Liver (tissue), 9 donors: Measurements from ENCODE around the gene ERICH6. TPM values are rescaled to one million over a fixed set of nuclear protein-coding genes. Genes with fewer than 3 reads are reported as not detected.

ENCODE experiments used
- DNase-seq: peaks from one replicate; pipeline ENCODE4 v3.0.0-alpha.2; 2017; ENCODE audit warnings: low spot score
- H3K27ac ChIP-seq, 2 donors: one replicate each; pipeline ENCODE4 v1.7.0; 2013; ENCODE audit warnings: inconsistent platforms in 2 of 2, low read length in 2 of 2, control low read depth in 1 of 2, low read depth in 1 of 2, mild to moderate bottlenecking in 1 of 2
- H3K27me3 ChIP-seq, 4 donors: one replicate each; pipeline versions ENCODE4 v1.6.1 to v1.7.0; 2013; ENCODE audit warnings: low read length in 3 of 4, inconsistent platforms in 1 of 4, mild to moderate bottlenecking in 1 of 4, moderate library complexity in 1 of 4; ENCODE audit not compliant: control insufficient read depth in 4 of 4, insufficient read depth in 4 of 4
- H3K36me3 ChIP-seq, 4 donors: one replicate each; pipeline versions ENCODE4 v1.6.1 to v1.7.0; 2013; ENCODE audit warnings: low read length in 3 of 4, mild to moderate bottlenecking in 3 of 4, low read depth in 1 of 4, moderate library complexity in 1 of 4; ENCODE audit not compliant: control insufficient read depth in 4 of 4, insufficient read depth in 3 of 4
- H3K4me1 ChIP-seq, 4 donors: one replicate each; pipeline versions ENCODE4 v1.6.1 to v1.7.0; 2013; ENCODE audit warnings: low read length in 3 of 4, mild to moderate bottlenecking in 3 of 4, moderate library complexity in 1 of 4; ENCODE audit not compliant: control insufficient read depth in 4 of 4, insufficient read depth in 4 of 4
- H3K4me3 ChIP-seq, 3 donors: one replicate each; pipeline versions ENCODE4 v1.6.1 to v1.7.0; 2013; ENCODE audit warnings: low read length in 3 of 3, control low read depth in 1 of 3, low read depth in 1 of 3, mild to moderate bottlenecking in 1 of 3
- H3K9ac ChIP-seq, 2 donors: one replicate each; pipeline ENCODE4 v1.7.0; 2013; ENCODE audit warnings: low read length in 2 of 2, mild to moderate bottlenecking in 2 of 2, moderate library complexity in 2 of 2, control low read depth in 1 of 2, low read depth in 1 of 2
- H3K9me3 ChIP-seq, 4 donors: one replicate each; pipeline versions ENCODE4 v1.6.1 to v1.7.0; 2013; ENCODE audit warnings: low read length in 3 of 4; ENCODE audit not compliant: control insufficient read depth in 4 of 4
- EGR1 ChIP-seq, 2 donors: IDR thresholded peaks; 2 replicates each; pipeline ENCODE4 v1.6.1; 2016 to 2018; ENCODE audit warnings: antibody characterized with exemption in 2 of 2, low read depth in 2 of 2
- FOXA1 ChIP-seq: IDR thresholded peaks from 2 replicates; pipeline ENCODE4 v1.6.1; 2016; ENCODE audit warnings: antibody characterized with exemption
- FOXA2 ChIP-seq: IDR thresholded peaks from 2 replicates; pipeline ENCODE4 v1.6.1; 2016; ENCODE audit warnings: antibody characterized with exemption
- GABPA ChIP-seq, 2 donors: IDR thresholded peaks in 1 of 2; conservative IDR thresholded peaks in 1 of 2; 2 replicates each; pipeline ENCODE4 v1.6.1; 2016; ENCODE audit warnings: antibody characterized with exemption in 2 of 2, mild to moderate bottlenecking in 1 of 2, moderate library complexity in 1 of 2
- HNF4A ChIP-seq, 2 donors: conservative IDR thresholded peaks; 2 replicates each; pipeline ENCODE4 v1.6.1; 2016; ENCODE audit warnings: antibody characterized with exemption in 2 of 2, mild to moderate bottlenecking in 2 of 2
- HNF4G ChIP-seq: IDR thresholded peaks from 2 replicates; pipeline ENCODE4 v1.6.1; 2016; ENCODE audit warnings: antibody characterized with exemption
- JUND ChIP-seq, 2 donors: IDR thresholded peaks; 2 replicates each; pipeline ENCODE4 v1.6.1; 2016; ENCODE audit warnings: antibody characterized with exemption in 2 of 2
- NR2F2 ChIP-seq: IDR thresholded peaks from 2 replicates; pipeline ENCODE4 v1.6.1; 2016; ENCODE audit warnings: antibody characterized with exemption
- RAD21 ChIP-seq, 2 donors: IDR thresholded peaks; 2 replicates each; pipeline ENCODE4 v1.6.1; 2016; ENCODE audit warnings: antibody characterized with exemption in 2 of 2, mild to moderate bottlenecking in 2 of 2
- RXRA ChIP-seq, 2 donors: IDR thresholded peaks; 2 replicates each; pipeline ENCODE4 v1.6.1; 2017 to 2018; ENCODE audit warnings: antibody characterized with exemption in 2 of 2, mild to moderate bottlenecking in 1 of 2
- SP1 ChIP-seq: IDR thresholded peaks from 2 replicates; pipeline ENCODE4 v1.6.1; 2018; ENCODE audit warnings: antibody characterized with exemption, mild to moderate bottlenecking
- TAF1 ChIP-seq: conservative IDR thresholded peaks from 2 replicates; pipeline ENCODE4 v1.6.1; 2016; ENCODE audit warnings: antibody characterized with exemption, mild to moderate bottlenecking
- YY1 ChIP-seq: IDR thresholded peaks from 2 replicates; pipeline ENCODE4 v1.6.1; 2016; ENCODE audit warnings: antibody characterized with exemption, mild to moderate bottlenecking
- WGBS: extraction: QIAGEN DNeasy Blood & Tissue Kit; methylation state at CpG from one replicate; pipeline ENCODE4 v1.1.7; 2013; 5-methylcytosine and 5-hydroxymethylcytosine counted together
- polyA plus RNA-seq, 2 donors: library from polyadenylated mRNA; stranded (reverse) in 1 of 2; unstranded in 1 of 2; fragments of 200-250 nt in 1 of 2; fragments of >200 nt in 1 of 2; fragmentation: Nextera tagmentation in 1 of 2; extraction: Ambion mirVana in 1 of 2; gene quantifications; one replicate each; pipeline versions ENCODE4 v1.2.1 to v1.2.3, GENCODE V29; 2013 to 2015
- total RNA-seq, 2 donors: library from RNA; depleted of rRNA; stranded (reverse); fragments of >200 nt; gene quantifications; one replicate each; pipeline ENCODE4 v1.2.3, GENCODE V29; 2014
- TF ChIP-seq, protein P1 (sequence below): IDR thresholded peaks from 2 replicates; pipeline ENCODE4 v1.6.1; 2016; ENCODE audit warnings: antibody characterized with exemption
- TF ChIP-seq, protein P2 (sequence below): IDR thresholded peaks from 2 replicates; pipeline ENCODE4 v1.6.1; 2016; ENCODE audit warnings: antibody characterized with exemption
- TF ChIP-seq, protein P3 (sequence below): IDR thresholded peaks from 2 replicates; pipeline ENCODE4 v1.6.1; 2016; ENCODE audit warnings: antibody characterized with exemption, mild to moderate bottlenecking
- TF ChIP-seq, protein P4 (sequence below): fragments of 150-350 bp; IDR thresholded peaks from 2 replicates; pipeline ENCODE4 v1.5.1; 2017; ENCODE audit warnings: improper control_type of control experiment, low read depth, low read length; ENCODE audit not compliant: missing input control
- TF ChIP-seq, protein P5 (sequence below): IDR thresholded peaks from 2 replicates; pipeline ENCODE4 v1.6.1; 2016; ENCODE audit warnings: antibody characterized with exemption
- donor health status: healthy.
- donor health status: healthy.
- donor health status: healthy.
- donor health status: healthy.
- donor health status: healthy.

Gene ERICH6
- total and polyA plus RNA-seq, 4 donors: under 0.01 TPM; not detected in 3

DNA sequence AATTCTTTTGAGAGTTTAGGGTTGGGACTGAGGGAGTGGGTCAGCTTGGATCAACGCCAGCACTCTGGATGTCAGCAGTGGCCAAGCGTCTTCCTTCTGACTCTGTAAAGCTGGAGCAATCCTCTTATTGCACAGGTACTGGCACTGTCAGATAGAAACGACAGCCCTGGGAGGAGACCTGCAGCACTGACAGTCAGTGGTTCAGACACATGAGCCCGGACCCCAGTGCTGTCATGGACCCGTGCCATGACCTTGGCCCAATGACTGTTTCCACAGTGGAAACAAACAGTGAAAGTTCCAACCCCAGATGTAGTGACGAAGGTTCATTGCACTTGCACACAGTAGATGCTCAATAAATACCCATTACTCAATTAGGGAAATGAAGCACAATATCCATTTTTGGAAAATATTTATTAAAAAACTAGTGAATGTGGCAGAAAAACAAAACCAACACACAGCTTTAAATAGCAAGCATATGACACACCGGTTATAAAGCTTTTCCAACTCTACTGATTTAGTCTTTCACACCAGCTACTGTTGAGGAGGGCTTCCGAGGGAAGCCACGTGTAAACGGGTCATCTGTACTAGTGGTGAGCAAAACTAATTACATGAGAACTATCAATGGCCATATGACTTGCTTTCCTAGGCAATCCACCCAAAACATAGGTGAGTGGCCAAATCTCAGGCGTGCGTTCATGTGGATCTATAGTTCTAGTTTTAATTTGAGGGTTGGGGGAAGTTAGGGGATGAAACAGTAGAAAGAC, 37.2 kb upstream of the ERICH6 start:
- H3K4me3 ChIP-seq: no peak overlapping the region
- no peak overlapping the region for H3K9ac ChIP-seq
- H3K4me1 ChIP-seq: peaks cover 15 to 96% (median 89%) of the 10 kb centered on the region in 4 donors
- peak; percentile 71 for DNase-seq
- TF ChIP-seq, protein P1, sequence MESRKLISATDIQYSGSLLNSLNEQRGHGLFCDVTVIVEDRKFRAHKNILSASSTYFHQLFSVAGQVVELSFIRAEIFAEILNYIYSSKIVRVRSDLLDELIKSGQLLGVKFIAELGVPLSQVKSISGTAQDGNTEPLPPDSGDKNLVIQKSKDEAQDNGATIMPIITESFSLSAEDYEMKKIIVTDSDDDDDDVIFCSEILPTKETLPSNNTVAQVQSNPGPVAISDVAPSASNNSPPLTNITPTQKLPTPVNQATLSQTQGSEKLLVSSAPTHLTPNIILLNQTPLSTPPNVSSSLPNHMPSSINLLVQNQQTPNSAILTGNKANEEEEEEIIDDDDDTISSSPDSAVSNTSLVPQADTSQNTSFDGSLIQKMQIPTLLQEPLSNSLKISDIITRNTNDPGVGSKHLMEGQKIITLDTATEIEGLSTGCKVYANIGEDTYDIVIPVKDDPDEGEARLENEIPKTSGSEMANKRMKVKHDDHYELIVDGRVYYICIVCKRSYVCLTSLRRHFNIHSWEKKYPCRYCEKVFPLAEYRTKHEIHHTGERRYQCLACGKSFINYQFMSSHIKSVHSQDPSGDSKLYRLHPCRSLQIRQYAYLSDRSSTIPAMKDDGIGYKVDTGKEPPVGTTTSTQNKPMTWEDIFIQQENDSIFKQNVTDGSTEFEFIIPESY: peak; percentile 86
- peak; percentile 35 for TF ChIP-seq FOXA1
- TF ChIP-seq NR2F2: peak; percentile 73
- peak; percentile 98 to 99 for TF ChIP-seq RXRA (IDR thresholded peaks at IDR 0.05)
- TF ChIP-seq, protein P2, sequence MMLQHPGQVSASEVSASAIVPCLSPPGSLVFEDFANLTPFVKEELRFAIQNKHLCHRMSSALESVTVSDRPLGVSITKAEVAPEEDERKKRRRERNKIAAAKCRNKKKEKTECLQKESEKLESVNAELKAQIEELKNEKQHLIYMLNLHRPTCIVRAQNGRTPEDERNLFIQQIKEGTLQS: peak; percentile 76
- TF ChIP-seq, protein P3, sequence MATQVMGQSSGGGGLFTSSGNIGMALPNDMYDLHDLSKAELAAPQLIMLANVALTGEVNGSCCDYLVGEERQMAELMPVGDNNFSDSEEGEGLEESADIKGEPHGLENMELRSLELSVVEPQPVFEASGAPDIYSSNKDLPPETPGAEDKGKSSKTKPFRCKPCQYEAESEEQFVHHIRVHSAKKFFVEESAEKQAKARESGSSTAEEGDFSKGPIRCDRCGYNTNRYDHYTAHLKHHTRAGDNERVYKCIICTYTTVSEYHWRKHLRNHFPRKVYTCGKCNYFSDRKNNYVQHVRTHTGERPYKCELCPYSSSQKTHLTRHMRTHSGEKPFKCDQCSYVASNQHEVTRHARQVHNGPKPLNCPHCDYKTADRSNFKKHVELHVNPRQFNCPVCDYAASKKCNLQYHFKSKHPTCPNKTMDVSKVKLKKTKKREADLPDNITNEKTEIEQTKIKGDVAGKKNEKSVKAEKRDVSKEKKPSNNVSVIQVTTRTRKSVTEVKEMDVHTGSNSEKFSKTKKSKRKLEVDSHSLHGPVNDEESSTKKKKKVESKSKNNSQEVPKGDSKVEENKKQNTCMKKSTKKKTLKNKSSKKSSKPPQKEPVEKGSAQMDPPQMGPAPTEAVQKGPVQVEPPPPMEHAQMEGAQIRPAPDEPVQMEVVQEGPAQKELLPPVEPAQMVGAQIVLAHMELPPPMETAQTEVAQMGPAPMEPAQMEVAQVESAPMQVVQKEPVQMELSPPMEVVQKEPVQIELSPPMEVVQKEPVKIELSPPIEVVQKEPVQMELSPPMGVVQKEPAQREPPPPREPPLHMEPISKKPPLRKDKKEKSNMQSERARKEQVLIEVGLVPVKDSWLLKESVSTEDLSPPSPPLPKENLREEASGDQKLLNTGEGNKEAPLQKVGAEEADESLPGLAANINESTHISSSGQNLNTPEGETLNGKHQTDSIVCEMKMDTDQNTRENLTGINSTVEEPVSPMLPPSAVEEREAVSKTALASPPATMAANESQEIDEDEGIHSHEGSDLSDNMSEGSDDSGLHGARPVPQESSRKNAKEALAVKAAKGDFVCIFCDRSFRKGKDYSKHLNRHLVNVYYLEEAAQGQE: peak; percentile 74
- peak; percentile 92 to 93 for TF ChIP-seq HNF4A (conservative IDR thresholded peaks at IDR 0.05)
- TF ChIP-seq JUND (IDR thresholded peaks at IDR 0.05): peak; percentile 59 to 88
- TF ChIP-seq, protein P4, sequence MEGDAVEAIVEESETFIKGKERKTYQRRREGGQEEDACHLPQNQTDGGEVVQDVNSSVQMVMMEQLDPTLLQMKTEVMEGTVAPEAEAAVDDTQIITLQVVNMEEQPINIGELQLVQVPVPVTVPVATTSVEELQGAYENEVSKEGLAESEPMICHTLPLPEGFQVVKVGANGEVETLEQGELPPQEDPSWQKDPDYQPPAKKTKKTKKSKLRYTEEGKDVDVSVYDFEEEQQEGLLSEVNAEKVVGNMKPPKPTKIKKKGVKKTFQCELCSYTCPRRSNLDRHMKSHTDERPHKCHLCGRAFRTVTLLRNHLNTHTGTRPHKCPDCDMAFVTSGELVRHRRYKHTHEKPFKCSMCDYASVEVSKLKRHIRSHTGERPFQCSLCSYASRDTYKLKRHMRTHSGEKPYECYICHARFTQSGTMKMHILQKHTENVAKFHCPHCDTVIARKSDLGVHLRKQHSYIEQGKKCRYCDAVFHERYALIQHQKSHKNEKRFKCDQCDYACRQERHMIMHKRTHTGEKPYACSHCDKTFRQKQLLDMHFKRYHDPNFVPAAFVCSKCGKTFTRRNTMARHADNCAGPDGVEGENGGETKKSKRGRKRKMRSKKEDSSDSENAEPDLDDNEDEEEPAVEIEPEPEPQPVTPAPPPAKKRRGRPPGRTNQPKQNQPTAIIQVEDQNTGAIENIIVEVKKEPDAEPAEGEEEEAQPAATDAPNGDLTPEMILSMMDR: no peak
- peak in 1 of 2 donors; percentile 52 for TF ChIP-seq RAD21 (IDR thresholded peaks at IDR 0.05)
- TF ChIP-seq TAF1: peak; percentile 90
- TF ChIP-seq YY1: peak; percentile 50
- peak; percentile 46 for TF ChIP-seq HNF4G
- no peak for TF ChIP-seq GABPA (IDR thresholded peaks at IDR 0.05 in 1 of 2, conservative IDR thresholded peaks at IDR 0.05 in 1 of 2)
- TF ChIP-seq SP1: peak; percentile 98
- peak; percentile 84 to 94 for TF ChIP-seq EGR1 (IDR thresholded peaks at IDR 0.05; ENCODE audit: low read depth in 2 of 2)
- TF ChIP-seq FOXA2: peak; percentile 64
- TF ChIP-seq, protein P5, sequence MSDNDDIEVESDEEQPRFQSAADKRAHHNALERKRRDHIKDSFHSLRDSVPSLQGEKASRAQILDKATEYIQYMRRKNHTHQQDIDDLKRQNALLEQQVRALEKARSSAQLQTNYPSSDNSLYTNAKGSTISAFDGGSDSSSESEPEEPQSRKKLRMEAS: peak; percentile 77
- WGBS: 37% methylated on average over 12 of the region's 12 CpGs
- H3K9me3 ChIP-seq: no peaks in the 10 kb centered on the region
- no peaks in the 10 kb centered on the region for H3K27me3 ChIP-seq
- peak overlapping the region; percentile 79 to 86 for H3K27ac ChIP-seq
- peaks cover 0 to 4% (median 2%) of the 10 kb centered on the region in 4 donors for H3K36me3 ChIP-seq
